Panc1 (cell line): Measurements from ENCODE around the gene STK4. TPM values are rescaled to one million over a fixed set of nuclear protein-coding genes. Genes with fewer than 3 reads are reported as not detected.

ENCODE experiments used
- ATAC-seq: fragments of 200-7000 bp; cut with Tn5 transposase; 2 replicates; pipeline ENCODE4 v1.9.1; 2020; ENCODE audit warnings: mild to moderate bottlenecking, moderate library complexity
- BruUV-seq: library from RNA; stranded (reverse); fragments of 400-500 nt; replicated peaks from 2 replicates; lab custom pipeline; 2021; lab: Mats Ljungman, UMichigan
- CTCF ChIA-PET: fragments of 300-600 bp; sonication (Branson Sonifier 250); formaldehyde crosslinking; loops from one replicate; lab custom pipeline; 2022; ENCODE audit warnings: antibody characterized with exemption; lab: Charles Lee
- POLR2A ChIA-PET: fragments of 300-600 bp; sonication (Branson Sonifier 250); formaldehyde crosslinking; loops from one replicate; lab custom pipeline; 2022; ENCODE audit warnings: antibody characterized with exemption; lab: Charles Lee
- DNase-seq: peaks from one replicate; pipeline ENCODE4 v3.0.0-alpha.2; 2010; ENCODE audit warnings: low read depth, low spot score
- H3K27ac ChIP-seq: 2 replicates; pipeline ENCODE4 v1.5.1; 2011; ENCODE audit warnings: mild to moderate bottlenecking, low read length, inconsistent platforms
- H3K27me3 ChIP-seq: fragments of 200-500 bp; sonication (Bioruptor generic); 2 replicates; pipeline ENCODE4 v1.6.0; 2014; ENCODE audit warnings: low read length, inconsistent platforms; ENCODE audit not compliant: control insufficient read depth, insufficient read depth
- H3K36me3 ChIP-seq: fragments of 200-500 bp; sonication (Bioruptor generic); 2 replicates; pipeline ENCODE4 v1.5.1; 2014; ENCODE audit warnings: inconsistent platforms, mild to moderate bottlenecking, low read length, moderate library complexity; ENCODE audit not compliant: control insufficient read depth, insufficient read depth
- H3K4me1 ChIP-seq: 2 replicates; pipeline ENCODE4 v1.5.1; 2011; ENCODE audit warnings: inconsistent platforms, mild to moderate bottlenecking, low read length, moderate library complexity; ENCODE audit not compliant: control insufficient read depth, insufficient read depth
- H3K4me3 ChIP-seq, 2 experiments: 2 replicates each; pipeline ENCODE4 v1.5.1; 2011 to 2012; ENCODE audit warnings: low read depth in 2 of 2, low read length in 2 of 2, mild to moderate bottlenecking in 2 of 2, inconsistent platforms in 1 of 2, moderate library complexity in 1 of 2
- H3K9me3 ChIP-seq: fragments of 200-500 bp; sonication (Bioruptor generic); 2 replicates; pipeline ENCODE4 v1.5.1; 2014; ENCODE audit warnings: low read depth, mild to moderate bottlenecking, inconsistent platforms, low read length, moderate library complexity; ENCODE audit not compliant: control insufficient read depth, insufficient read depth
- CTCF ChIP-seq: fragments of 450-650 bp; IDR thresholded peaks from 2 replicates; pipeline ENCODE4 v1.5.1; 2017; ENCODE audit warnings: mild to moderate bottlenecking
- POLR2AphosphoS5 ChIP-seq: IDR thresholded peaks from 2 replicates; pipeline ENCODE4 v1.6.1; 2012; ENCODE audit warnings: mild to moderate bottlenecking, low read depth, low read length, moderate library complexity
- SIN3A ChIP-seq: IDR thresholded peaks from 2 replicates; pipeline ENCODE4 v1.6.1; 2012; ENCODE audit warnings: low read depth, mild to moderate bottlenecking, low read length, moderate library complexity, borderline replicate concordance; ENCODE audit not compliant: insufficient read depth
- TCF7L2 ChIP-seq: IDR thresholded peaks from 2 replicates; pipeline ENCODE4 v1.6.1; 2011; ENCODE audit warnings: mild to moderate bottlenecking, low read depth, low read length, inconsistent platforms
- in situ Hi-C: cut with HindIII; loops from 2 replicates; pipeline ENCODE4 v1.10.0; 2016; ENCODE audit warnings: low sequenced_read_pairs, low pct_unique_long_range_greater_than_20kb
- intact Hi-C: fragments of 100-400 bp; cut with micrococcal nuclease; formaldehyde crosslinking; loops from one replicate; pipeline ENCODE4 v1.10.0; 2022; ENCODE audit not compliant: unreplicated experiment
- total RNA-seq: library from RNA; stranded (reverse); gene quantifications from one replicate; pipeline ENCODE4 v1.2.1, GENCODE V29; 2021; ENCODE audit not compliant: unreplicated experiment
- TF ChIP-seq, protein P1 (sequence below), 2 experiments: IDR thresholded peaks; 2 replicates each; pipeline ENCODE4 v1.6.1; 2011 to 2012; ENCODE audit warnings: low read depth in 2 of 2, control low read depth in 1 of 2, low read length in 1 of 2, mild to moderate bottlenecking in 1 of 2, moderate library complexity in 1 of 2; ENCODE audit not compliant: insufficient read depth in 1 of 2

Gene STK4
- total RNA-seq, 1 experiment from 2014 or later = 50.2 TPM

DNA sequence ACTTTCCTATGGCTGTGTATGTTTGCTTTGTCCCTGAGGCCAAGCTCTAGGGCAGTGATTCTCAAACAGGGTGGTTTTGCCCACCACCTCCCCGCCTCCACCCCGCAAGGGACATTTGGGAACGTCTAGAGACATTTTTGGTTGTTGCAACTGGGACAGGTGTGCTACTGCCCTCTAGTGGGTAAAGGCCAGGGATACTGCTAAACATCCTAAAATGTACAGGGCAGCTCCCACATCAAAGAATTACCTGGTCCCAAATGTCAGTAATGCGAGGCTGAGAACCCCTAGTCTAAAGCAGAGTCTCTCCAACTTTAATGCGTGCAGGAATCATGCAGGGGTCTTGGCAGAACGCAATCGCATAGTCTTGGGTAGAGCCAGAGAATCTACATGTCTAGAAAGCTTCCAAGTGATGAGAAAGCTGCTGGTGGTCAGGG is 129.5 kb downstream of the STK4 start:
- Histone ChIP-seq H3K27me3 (no peaks in the 10 kb centered on the region), H3K4me3 (no peak overlapping the region), H3K4me1 (no peaks in the 10 kb centered on the region), H3K9me3 (no peaks in the 10 kb centered on the region), H3K36me3 (no peaks in the 10 kb centered on the region), H3K27ac (no peak overlapping the region)
- intact Hi-C loops (loop anchor here (2.0 to 10.0 kb wide), 2 partner anchors 51 to 81 kb away; no protein-coding TSS in a partner anchor), in situ Hi-C loops (no loop called here)
- ChIA-PET CTCF (interaction anchor here (0.6 to 3.9 kb wide), 7 partner anchors 8 to 198 kb away, joined by 3 to 19 read pairs (median 4); no protein-coding TSS in a partner anchor), POLR2A (interaction anchor here (0.6 kb wide), 2 partner anchors 66 to 78 kb away, joined by 5 to 6 read pairs; no protein-coding TSS in a partner anchor)
- peak; percentile 92 for TF ChIP-seq CTCF
- 0 out of 2 replicates have a peak, but pooled peaks have one; percentile 27 for TF ChIP-seq TCF7L2
- TF ChIP-seq, protein P1, sequence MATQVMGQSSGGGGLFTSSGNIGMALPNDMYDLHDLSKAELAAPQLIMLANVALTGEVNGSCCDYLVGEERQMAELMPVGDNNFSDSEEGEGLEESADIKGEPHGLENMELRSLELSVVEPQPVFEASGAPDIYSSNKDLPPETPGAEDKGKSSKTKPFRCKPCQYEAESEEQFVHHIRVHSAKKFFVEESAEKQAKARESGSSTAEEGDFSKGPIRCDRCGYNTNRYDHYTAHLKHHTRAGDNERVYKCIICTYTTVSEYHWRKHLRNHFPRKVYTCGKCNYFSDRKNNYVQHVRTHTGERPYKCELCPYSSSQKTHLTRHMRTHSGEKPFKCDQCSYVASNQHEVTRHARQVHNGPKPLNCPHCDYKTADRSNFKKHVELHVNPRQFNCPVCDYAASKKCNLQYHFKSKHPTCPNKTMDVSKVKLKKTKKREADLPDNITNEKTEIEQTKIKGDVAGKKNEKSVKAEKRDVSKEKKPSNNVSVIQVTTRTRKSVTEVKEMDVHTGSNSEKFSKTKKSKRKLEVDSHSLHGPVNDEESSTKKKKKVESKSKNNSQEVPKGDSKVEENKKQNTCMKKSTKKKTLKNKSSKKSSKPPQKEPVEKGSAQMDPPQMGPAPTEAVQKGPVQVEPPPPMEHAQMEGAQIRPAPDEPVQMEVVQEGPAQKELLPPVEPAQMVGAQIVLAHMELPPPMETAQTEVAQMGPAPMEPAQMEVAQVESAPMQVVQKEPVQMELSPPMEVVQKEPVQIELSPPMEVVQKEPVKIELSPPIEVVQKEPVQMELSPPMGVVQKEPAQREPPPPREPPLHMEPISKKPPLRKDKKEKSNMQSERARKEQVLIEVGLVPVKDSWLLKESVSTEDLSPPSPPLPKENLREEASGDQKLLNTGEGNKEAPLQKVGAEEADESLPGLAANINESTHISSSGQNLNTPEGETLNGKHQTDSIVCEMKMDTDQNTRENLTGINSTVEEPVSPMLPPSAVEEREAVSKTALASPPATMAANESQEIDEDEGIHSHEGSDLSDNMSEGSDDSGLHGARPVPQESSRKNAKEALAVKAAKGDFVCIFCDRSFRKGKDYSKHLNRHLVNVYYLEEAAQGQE (IDR thresholded peaks at IDR 0.05; ENCODE audit: insufficient read depth in 1 of 2, low read depth in 2 of 2, low read length in 1 of 2) = no peak
- DNase-seq (peak; percentile 55), ATAC-seq (peak; percentile 76)
- no TSS peak for BruUV-seq

DNA sequence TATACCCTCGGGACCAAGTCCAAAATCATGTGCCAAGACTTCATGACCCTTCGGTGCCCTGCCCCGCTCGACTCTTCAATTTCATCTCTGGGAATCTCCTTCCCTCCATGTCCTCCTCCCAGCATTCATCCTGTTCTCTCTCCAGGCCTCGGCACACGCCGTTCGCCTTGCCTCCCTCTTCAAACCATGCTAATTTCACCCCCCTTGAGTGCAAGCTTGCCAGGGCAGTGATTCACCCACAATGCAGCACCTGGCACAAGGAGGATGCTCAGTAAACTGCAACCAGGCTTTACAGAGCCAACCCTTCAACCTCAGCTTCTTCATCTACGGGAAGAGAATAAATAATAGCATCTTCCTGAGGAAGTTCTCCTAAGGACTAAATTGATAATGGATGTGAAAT is 130.5 kb downstream of the STK4 start:
- intact Hi-C loops (loop anchor here (2.0 to 10.0 kb wide), 2 partner anchors 52 to 82 kb away; no protein-coding TSS in a partner anchor), in situ Hi-C loops (no loop called here)
- H3K27ac ChIP-seq = no peak overlapping the region
- ATAC-seq (no peak), DNase-seq (no peak)
- no TSS peak for BruUV-seq
- TF ChIP-seq TCF7L2 = no peak
- no peak for TF ChIP-seq CTCF
- no peak for TF ChIP-seq POLR2AphosphoS5
- TF ChIP-seq SIN3A = no peak
- TF ChIP-seq, protein P1 (IDR thresholded peaks at IDR 0.05; ENCODE audit: insufficient read depth in 1 of 2, low read depth in 2 of 2, low read length in 1 of 2) = no peak
- H3K27me3 ChIP-seq = no peaks in the 10 kb centered on the region
- ChIA-PET POLR2A (no interaction called here), CTCF (interaction anchor here (1.8 to 3.9 kb wide), 3 partner anchors 53 to 197 kb away, joined by 8 to 19 read pairs (median 16); no protein-coding TSS in a partner anchor)
- H3K36me3 ChIP-seq = no peaks in the 10 kb centered on the region
- H3K4me1 ChIP-seq = no peaks in the 10 kb centered on the region
- H3K9me3 ChIP-seq = no peaks in the 10 kb centered on the region
- H3K4me3 ChIP-seq = no peak overlapping the region
